Measurements from ENCODE around the gene UBXN1.

Gene UBXN1

GRCh38 chr11:62627713-62628112 is 51.2 kb downstream of the UBXN1 start:
- no peak for DNase-seq
